Stimulated activated CD4-positive, alpha-beta T cell treated with anti-CD3 and anti-CD28 coated beads, Interleukin-2, amount 100 ng/mL, for 48 hours (primary cell): ENCODE measurements around the gene TMEM19.

Experiments
- DNase-seq, 2 donors: peaks; one replicate each; pipeline ENCODE4 v3.0.0-alpha.2; 2020

TMEM19 gene

DNA sequence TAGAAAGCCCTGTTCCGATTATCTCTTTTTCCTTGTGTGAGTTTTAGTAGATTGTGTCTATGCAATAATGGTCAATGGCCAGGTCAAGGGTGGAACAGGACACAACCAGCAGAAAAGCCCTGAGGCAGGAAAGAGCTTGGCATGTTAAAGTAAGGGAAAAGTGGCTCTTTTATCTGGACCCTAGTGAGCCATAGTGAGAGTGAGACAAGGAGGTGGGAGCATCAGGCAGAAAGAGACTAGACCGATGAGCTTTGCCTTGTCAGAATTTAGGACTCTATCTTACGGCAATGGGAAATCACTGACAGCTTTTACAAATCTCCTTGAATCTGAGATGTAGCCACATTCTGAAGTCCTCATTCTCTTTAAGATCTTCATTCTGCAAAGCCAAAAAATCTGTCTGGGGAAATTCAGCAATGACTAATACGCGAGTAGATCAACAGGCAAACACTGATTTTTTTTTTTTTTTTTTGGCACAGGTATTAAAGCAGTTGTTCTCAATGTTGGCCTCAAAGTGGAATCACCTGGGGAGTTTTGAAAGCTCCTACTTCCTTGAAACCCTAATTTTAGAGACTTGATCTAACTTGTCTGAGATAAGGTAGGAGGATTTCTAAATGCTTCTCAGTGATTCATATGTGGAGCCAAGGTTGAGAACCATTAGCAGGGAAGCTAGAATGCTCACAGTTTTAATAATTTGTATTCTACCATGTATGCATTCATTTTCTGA, 33.9 kb downstream of the TMEM19 start:
- DNase-seq = no peak

- DNase-seq = no peak
These were observed 36.1 kb downstream of the TMEM19 start for GRCh38 chr12:71721783-71722505.

- DNase-seq = no peak
These were observed 39.1 kb downstream of the TMEM19 start for GRCh38 chr12:71725011-71725410.

- no peak for DNase-seq
These were observed 40.7 kb downstream of the TMEM19 start for GRCh38 chr12:71726548-71726947.

DNA sequence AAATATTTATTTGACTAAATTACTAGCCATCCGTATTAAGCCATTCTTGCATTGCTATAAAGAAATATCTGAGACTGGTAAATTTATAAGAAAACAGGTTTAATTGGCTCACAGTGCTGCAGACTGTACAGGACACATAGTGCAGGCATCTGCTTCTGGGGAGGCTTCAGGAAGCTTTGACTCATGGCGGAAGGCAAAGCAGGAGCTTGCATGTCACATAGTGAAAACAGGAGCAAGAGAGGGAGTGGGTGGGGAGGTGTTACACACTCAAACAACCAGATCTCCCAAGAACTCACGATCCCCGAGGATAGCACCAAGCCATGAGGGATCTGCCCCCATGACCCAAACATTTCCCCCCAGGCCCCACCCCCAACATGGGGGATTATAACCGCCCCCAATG, 42.1 kb downstream of the TMEM19 start:
- DNase-seq = no peak

- DNase-seq = no peak
These were observed 45.1 kb downstream of the TMEM19 start for GRCh38 chr12:71730936-71731335.

DNA sequence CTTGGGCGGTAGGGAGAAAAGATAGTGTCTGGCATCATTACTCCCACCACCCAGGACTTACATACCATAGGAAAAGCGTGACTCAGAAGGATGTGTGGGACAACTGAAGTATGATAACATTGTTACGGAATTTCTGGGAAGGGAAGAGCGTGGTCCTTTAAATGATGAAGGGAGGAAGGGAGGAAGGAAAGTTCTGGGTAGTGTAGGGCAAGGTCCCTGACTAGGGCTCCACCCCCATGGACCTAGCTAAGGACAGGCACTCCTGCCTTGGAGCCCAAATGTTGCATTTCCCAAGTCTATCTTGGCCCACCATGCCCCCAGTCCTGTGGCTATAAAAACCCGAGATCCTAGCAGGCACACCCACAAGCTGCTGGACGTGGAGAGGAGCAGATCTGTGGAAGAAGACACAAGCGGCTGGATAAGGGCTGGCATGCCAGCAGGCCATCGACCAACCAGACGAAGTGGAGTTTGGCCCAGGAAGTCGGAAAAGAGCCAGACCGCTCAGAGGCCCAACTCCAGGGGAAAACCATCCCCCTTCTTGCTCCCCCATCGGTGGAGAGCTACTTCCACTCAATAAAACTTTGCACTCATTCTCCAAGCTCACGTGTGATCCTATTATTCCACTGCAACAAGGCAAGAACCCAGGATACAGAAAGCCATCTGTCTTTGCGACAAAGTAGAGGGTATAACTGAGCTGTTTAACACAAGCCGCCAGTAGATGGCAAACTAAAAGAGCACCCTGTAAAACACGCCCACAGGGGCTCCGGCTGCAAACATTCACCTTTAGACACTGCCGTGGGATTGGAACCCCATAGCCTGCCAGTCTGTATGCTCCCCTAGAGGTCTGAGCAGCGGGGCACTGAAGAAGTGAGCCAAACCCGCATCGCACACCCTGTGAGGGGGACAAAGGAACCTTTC, 45.8 kb downstream of the TMEM19 start:
- no peak for DNase-seq

GRCh38 chr12:71732357-71732712, 46.5 kb downstream of the TMEM19 start:
- DNase-seq = no peak

GRCh38 chr12:71737197-71737596, 51.3 kb downstream of the TMEM19 start:
- DNase-seq = no peak

DNA sequence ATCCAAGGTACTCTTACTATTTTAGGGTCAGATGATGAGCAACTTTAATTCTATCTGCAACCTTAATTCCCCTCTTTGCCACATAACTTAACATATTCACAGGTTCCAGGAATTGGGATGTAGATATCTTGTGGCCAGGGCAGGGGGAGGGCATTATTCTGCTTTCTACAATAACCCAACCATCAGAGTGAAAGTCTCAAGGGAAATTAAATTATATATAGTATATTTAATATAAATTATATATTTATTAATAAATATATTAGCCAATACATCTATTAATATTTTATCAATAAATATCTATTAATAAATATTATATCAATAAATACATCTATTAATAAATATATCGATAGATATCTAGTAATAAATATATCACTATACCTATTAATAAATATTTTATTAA, 57.1 kb downstream of the TMEM19 start:
- no peak for DNase-seq

- no peak for DNase-seq
These were observed 58.8 kb downstream of the TMEM19 start for GRCh38 chr12:71744522-71745300.

GRCh38 chr12:71746974-71747611, 61.2 kb downstream of the TMEM19 start:
- peak; percentile 24 to 28 for DNase-seq

- no peak for DNase-seq
These were observed 62.4 kb downstream of the TMEM19 start for GRCh38 chr12:71748081-71748850.

DNA sequence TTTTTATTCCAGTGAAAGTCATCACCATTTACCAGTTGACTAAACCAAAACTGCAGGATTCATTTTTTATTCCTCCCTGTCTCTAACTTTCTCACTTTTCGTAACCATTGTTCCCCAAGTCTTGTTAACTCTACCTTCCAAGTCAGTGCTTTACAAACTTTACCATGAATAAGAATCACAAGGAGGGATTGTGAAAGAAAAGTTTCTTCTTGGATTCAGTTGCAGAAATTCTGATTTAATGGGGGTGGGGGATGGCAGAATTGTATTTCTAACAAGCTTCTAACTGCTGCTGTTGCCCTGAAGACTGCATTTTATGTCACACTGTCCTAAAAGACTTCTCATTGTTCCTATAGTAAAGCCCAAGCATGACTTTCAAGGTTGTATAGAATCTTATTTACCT, 63.8 kb downstream of the TMEM19 start:
- no peak for DNase-seq

GRCh38 chr12:71752891-71753290, 67.0 kb downstream of the TMEM19 start:
- no peak for DNase-seq
